ENCODE results near the gene UBE2E2.

GRCh38 chr3:23437484-23438145, 234.5 kb downstream of the UBE2E2 start:
- TF ChIP-seq CTCF (IDR thresholded peaks at IDR 0.05; ENCODE audit: poor library complexity, severe bottlenecking) (no peak), MXI1 (conservative IDR thresholded peaks at IDR 0.05; ENCODE audit: poor library complexity, severe bottlenecking) (no peak), TAF1 (IDR thresholded peaks at IDR 0.05; ENCODE audit: low read depth) (no peak), POLR2AphosphoS5 (IDR thresholded peaks at IDR 0.05) (no peak), REST (IDR thresholded peaks at IDR 0.05; ENCODE audit: borderline replicate concordance) (no peak), EP300 (conservative IDR thresholded peaks at IDR 0.05; ENCODE audit: poor library complexity, severe bottlenecking) (no peak), SMC3 (conservative IDR thresholded peaks at IDR 0.05; ENCODE audit: poor library complexity) (no peak), RAD21 (conservative IDR thresholded peaks at IDR 0.05) (no peak), EZH2 (IDR thresholded peaks at IDR 0.05; ENCODE audit: borderline replicate concordance, insufficient read depth, low read length, poor library complexity, severe bottlenecking) (no peak)
